GM19468 (cell line): ENCODE data around the gene SAMD3.
"Not testable (repeated sequence)": the region's sequence is repeated elsewhere in the genome, so short reads cannot be mapped to it uniquely, and the experiment has no call there.

ENCODE experiments used
- ATAC-seq: cut with Tn5 transposase; IDR thresholded peaks from one replicate; pipeline ENCODE4 v1.9.1; 2021; ENCODE audit warnings: mild to moderate bottlenecking, moderate library complexity, moderate number of reproducible peaks; ENCODE audit not compliant: unreplicated experiment; ENCODE audit errors: extremely low read depth

The SAMD3 gene

DNA sequence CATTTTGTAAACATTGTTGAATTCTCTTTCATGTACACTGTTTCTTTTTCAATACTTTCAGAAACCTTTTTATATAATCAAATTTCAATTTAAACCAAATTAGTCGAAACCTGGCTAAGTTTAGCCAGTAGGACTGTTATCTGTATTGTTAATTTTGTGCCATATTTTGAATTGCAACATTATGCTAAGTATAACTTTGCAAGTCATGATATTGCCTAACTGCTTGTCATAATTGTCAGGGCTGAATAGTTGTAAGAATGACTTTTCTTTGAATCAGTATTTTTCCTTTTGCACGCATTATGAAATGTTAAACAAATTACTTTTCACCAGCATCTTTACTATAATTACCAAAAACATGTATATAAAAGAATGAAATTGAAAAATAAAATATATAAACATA is 82.7 kb downstream of the SAMD3 start:
- no peak for ATAC-seq

DNA sequence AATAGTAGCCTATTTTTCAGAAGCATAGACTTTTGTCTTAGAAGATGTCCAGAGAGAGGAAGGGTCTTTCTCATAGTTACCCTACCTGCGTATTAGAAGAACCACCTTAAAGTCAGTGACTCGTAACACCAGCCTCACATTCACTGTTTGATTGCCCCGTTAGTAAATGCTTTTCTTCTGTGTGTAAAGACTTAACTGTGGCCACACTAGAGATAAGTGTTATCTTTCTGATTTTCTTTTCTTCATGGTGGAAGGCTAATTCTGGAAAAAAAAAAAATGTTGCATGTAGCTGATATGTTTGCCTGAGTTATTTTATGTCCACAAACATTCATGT is 83.9 kb downstream of the SAMD3 start:
- no peak for ATAC-seq

DNA sequence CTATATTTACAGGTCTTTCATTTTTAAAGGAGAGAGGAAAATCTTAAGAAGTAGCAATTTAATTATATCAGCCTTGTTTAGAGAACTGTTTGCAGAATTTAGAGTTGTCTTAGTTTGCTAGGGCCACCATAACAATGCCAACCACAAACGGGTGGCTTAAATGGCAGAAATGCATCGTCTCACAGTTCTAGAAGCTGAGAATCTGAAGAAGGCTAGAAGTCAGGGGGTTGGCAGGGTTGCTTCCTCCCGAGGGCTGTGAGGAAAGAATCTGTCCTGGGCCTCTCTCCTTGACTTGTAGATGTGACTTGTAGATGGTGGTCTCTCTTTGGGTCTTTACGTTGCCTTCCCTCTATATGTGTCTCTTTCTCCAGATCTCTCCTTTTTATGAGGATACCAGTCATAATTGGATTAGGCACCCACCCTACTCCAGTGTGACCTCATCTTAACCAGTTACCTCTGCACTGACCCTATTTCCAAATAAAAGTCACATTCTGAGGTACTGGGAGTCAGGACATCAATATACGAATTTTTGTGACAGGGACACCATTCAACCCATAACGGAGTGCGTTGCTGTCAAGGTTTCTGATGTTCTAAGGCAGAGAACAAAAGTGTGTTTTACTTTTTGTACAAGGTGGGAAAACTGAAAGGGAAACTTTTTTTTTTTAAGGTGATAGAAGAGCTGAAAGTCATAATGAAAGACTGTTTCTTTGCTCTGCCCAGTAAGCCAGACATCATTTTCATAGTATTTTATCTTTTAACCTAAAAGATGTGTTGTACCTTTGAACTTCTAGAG is 84.4 kb downstream of the SAMD3 start:
- ATAC-seq = peak; percentile 19

DNA sequence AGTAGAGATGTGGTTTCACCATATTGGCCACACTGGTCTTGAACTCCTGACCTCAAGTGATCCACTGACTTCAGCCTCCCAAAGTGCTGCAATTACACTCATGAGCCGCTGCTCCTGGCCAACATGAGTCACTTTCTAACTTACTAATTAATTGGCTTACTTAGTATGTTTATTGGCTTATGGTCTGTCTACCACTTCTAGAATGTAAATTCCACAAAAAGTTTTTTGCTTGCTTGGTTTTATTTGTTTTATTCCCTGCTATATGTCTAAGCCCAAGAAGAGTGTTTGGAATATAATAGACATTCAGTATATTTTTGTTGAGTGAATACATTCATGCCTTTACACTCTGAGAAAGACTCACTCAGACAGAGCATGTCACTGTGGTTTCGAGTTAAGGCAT is 86.0 kb downstream of the SAMD3 start:
- ATAC-seq = no peak

DNA sequence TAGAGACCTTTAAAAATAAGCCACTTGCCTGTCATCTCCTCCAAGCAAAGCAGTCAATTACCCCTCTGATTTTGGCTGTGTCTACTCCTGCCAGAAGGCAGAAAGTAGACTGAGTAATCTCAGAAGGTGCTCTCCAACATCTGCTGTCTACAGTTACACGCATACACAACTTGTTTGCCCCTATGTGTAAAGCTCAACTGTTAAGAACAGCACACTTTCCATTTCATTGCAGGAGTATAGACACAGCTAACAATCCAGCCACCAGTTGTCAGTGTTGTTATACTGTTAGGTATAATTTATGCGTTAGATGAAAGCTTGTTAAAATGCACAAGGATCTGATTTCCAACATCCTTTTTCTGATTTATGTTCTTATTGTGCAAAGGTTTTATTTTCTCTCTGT is 88.2 kb downstream of the SAMD3 start:
- no peak for ATAC-seq

DNA sequence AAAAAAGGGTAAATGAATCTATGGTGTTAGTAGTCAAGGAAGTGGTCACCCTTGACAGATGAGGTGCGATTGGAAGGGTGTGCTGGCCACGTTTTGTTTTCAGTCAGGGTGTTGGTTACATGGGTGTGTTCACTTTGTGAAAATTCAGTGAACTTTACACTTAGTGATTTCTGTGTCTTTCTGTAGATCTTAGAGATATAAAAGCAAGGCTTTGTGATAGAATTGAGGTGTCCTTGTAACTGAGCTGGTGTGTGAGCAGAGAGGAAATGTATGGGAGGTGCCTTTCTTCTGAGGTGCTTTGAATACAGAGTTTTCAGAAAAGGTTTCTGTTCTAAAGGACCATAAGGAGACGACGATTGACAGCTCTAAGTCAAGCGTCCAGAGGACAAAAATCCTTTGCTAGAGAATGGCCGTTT is 90.5 kb downstream of the SAMD3 start:
- ATAC-seq = peak; percentile 38

DNA sequence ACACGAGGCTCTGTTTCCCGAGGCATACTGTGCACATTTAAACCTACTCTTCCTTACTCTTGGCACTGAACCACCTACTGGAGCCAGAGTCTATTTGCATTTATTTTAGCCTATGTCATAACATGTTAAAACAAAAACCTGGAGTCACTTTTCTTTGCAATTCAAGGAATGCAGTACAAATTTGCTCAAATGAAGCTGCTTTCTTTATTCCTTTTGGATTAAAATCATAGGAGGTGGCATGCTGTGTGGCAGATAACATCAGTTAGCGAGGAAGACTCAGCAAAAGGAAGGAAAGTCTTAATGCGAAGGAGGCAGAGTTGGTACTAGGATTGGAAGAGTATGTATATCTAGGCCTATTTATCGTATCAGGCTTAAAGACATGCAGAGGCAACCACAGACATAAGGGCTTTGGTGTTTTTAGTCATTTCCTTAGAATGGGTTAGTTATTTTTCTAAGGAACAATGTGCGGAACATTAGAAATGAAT is 92.9 kb downstream of the SAMD3 start:
- no peak for ATAC-seq

DNA sequence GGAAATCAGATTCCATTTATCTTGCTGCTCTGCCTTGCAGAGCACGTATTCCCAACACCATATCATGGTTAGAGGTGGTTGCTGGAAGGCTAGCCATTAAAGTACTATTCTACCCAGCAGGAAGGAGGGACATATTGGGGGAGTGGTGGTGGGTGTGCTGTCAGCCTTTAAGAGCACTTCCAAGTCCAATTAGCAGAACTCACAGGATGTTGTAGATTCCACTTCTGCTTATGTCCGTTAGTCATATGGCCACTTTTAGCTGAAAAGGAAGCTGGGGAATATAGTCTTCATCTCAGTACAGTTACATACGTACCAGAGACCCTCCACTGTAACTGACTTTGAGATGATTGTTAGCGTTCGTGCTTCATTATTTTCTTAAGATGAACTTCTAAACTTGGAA is 94.4 kb downstream of the SAMD3 start:
- ATAC-seq = no peak

DNA sequence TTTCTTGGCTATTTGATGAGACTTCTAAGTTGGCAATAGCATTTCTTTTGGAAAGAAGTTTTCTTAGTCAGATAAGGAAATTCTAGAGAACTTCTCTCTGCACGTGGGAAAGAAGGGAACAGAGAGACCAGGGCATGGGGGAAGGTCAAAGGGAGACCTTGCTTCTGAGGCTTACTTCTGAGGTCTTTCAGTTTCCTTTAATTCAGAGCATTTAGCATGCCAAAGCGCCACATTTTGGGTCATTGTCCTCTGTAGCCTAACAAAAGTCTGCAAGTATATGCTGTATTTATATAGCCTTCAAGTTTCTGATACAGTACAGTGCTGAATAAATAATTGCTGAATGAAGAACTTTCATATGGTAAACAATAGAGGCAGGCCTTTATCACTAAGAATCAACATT is 95.6 kb downstream of the SAMD3 start:
- no peak for ATAC-seq

DNA sequence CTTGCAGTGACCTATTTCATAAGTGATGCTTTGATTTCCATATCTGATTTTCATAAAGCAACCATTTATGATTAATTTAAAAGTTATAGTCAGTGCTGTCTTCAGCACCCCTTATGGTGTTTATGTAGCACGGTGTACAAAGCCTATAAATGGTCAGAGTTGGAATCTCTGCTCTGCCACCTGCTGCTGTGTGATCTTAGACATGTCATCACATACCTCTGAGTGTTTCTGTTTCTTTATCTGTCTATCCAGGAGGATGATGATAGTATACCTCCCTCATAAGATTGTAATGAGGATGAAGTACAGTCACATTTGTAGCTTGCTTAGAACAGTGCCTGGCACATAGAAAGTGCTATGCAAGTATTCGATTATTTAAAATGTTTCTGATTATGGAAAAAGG is 100.5 kb downstream of the SAMD3 start:
- no peak for ATAC-seq

DNA sequence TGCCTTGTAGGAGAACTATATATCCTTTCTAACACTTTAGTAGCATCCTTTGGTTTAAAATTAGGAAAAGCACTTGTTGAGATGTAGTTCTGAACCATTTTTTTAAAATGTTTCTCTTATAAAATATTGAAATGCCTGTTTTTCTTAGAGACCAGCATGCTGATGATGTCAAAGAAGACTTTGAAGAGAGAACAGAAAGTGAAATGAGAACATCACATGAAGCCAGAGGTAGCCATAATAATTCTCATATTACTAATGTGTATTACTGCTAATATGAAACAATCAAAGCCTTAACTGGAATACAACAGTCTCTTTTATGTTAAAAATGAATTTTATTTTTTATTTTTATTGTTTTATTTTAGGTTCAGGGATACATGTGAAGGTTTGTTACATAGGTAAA is 102.0 kb downstream of the SAMD3 start:
- ATAC-seq = no peak

DNA sequence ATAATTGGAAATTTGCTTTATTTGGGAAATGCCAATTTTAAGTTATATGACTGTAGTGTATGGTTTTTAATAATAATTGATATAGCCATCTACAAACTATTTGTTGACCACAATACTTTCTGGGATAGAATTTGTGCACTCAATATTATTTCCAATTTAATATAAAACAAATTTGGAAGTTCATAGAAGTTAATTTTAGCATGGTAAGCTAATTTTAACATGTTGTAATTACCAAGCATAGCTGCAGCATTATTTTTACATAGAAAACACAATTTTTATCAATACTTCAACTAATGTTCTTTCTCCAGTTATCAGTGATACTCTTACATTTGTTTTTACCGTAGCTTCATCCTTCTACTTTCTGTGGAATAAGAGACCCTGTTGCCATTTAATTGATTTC is 103.5 kb downstream of the SAMD3 start:
- ATAC-seq = no peak

DNA sequence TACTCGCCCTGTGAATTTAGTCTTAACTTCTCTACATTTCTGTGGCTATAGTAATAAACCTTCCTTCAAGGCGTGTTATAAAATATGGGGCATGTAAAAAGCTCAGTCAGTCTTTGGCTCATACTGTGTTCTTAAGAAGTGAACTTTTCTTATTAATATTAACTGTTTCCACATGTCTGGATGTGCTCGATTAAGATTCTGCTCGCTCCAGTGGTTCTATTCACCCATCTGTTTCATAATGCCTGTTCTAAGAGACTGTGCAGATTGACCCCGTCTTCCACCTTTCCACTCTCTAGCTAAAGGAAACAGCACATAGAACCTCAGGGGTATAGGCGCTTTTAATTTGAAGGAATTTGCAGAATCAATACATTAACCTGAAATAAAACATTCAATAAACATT is 104.5 kb downstream of the SAMD3 start:
- ATAC-seq = no peak

DNA sequence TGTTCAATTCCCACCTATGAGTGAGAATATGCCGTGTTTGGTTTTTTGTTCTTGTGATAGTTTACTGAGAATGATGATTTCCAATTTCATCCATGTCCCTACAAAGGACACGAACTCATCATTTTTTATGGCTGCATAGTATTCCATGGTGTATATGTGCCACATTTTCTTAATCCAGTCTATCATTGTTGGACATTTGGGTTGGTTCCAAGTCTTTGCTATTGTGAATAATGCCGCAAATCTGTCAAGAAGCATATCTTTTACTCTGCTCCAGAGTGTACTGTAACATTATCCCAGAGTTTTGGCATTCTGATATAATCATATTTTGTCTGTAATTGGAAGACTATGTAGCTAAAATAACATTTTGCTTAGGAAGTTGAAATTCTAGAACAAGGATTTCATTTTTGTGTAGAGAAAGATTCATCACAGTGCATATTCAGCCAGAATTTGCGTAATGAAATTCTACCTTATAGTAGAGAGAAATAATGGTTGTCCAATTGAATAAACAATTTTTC is 105.5 kb downstream of the SAMD3 start:
- ATAC-seq = not testable (repeated sequence)

DNA sequence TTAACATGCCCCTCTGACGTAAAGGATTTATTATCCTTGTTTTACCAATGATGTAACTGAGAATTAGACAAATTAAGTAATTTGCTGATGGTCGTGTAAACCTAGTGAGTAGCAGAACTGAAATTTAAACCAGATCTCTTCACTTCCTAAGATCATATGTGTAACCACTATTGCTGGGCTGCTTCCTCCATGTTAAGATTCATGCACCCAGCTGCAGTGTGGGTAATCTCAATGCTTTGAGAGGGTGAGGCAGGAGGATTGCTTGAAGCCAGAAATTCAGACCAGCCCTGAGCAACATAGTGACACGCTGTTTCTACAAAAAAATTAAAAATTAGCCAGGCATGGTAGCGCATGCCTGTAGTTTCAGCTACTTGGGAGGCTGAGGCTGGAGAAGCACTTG is 106.5 kb downstream of the SAMD3 start:
- ATAC-seq = no peak

DNA sequence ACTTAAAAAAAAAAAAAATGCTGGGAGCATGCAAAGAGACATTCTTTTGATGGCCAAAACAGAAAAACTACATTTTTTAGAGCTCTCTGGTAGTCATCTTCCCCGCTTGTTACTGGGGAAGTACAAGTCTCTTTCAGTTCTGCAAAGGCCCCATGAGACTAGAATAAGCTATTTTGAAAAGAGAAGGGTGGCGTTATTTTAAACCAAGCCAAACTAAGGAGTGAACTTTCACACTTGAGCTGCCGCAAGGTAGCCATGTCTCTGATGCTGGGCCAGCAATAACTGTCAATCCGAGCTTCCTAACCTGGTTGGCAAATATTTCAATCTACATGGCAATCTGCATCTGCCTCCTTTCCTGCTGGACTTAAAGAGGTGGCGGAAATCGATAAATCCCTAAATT is 107.7 kb downstream of the SAMD3 start:
- peak; percentile 79 for ATAC-seq

DNA sequence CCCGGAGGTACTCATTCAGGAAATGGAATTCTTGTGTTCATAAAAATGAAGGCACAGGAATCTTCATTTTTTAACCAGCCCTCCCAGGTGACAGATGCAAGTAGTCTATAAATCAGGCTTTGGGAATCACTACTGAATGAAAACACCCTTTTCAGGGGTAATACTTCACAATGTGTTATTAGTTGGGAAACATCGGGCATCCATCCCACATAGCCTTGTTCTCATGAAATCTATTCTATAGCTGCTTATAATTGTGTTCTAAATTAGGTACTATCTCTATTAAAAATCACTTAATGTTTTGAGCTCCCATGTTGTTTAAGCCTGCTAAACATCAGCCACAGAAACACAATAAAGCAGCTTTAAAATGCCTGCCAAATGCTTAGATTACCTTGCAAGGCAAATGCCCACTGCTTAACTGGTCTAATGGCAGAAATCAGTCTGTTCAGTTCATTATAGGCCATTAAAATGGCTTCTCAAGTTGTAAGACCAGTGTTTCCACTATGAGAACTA is 109.5 kb downstream of the SAMD3 start:
- no peak for ATAC-seq

DNA sequence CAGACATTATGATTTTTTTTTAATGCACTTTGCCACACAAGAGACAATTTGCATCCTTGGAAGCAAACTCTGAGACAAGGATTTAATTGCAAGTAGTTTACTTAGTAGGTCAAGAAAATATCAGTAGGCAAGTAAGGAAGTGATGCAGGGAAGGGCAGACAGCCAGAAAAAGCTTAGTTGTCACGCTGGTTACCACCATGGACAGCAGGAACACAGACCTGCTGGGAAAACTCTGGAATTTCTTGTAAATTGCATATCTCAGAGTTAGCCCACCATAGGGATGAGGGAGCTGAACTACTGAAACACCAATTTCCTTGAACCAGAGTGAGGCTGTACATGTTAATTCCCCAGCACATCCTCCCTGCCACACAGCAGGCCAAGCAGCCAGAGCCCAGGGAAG is 111.7 kb downstream of the SAMD3 start:
- no peak for ATAC-seq

DNA sequence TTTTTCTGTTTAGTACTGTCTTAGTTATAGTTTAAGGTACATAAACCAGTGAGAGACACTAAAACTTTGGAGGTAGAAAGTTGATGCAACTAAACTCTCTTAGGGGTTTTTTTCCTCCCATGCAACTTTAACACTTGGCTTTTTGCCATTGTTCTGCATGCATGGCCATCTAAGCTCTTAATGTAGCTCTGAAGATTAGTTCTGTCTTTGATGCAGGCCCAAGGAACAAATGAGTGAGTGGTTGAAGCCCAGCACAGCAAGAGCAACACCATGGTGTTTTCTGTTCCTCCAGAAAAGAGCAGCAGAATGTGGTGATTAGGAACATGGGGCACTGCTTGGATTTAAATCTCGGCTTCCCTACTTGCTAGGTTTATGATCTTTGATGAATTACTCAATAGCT is 115.0 kb downstream of the SAMD3 start:
- no peak for ATAC-seq

DNA sequence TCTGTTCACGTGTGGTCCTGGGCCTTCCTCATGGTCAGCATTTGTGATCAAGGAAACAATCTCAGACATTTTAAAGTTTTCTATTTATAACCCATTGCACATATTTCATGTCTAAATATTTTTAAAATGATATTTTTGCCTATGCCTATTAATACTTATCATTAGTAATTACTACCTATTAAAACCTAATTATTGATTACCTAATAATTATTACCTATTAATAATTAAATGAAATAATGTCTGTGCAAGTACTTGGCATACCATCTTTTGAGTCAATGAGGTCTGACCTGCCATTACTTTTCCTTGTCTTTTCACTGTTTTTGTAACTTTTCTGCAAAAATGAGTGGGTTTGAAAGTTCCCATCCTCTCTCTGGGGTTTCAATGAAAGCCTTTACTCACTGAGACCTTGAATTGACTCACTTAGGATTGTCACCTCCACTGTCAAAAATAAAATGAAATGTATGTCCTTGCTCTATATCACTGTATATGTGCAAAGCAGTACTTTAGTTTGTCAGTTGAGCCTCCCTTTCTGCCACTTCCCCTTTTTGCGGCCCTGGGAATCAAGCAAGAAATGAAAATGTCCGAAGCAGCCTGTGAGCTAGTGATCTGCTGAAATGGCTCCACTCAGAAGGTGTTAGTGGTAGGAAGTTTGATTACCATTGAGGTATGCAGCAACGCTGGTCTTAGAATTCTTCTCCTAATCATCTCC is 116.6 kb downstream of the SAMD3 start:
- no peak for ATAC-seq

DNA sequence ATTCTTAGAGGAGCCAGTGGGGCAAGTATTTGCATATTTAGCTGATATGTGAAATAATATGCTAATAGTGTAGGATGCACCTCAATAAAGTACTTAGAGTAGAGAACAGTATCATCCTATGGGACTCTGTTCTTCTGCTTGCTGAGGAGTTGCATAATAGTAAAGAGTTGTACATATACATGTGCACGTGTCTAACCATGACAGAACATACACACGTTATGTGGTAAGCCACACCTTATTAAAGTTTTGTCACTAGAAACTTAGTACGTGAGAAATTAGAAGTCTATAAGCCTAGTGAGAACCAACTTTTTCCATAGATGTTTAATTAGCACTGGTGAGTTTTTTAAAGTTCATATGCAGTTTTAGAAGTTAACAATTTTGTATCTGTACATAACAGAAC is 123.6 kb downstream of the SAMD3 start:
- no peak for ATAC-seq
